A549 (cell line): ENCODE measurements around the gene FBXO30. TPM values are rescaled to one million over a fixed set of nuclear protein-coding genes. Genes with fewer than 3 reads are reported as not detected.

Experiments
- ATAC-seq, 2 experiments: fragments of 200-7000 bp in 1 of 2; fragments of >200 bp in 1 of 2; cut with Nextera tagmentation in 1 of 2; cut with Tn5 transposase in 1 of 2; 3 replicates each; pipeline versions ENCODE4 v1.8.0 to v1.9.1; 2018 to 2020; ENCODE audit warnings: mild to moderate bottlenecking in 1 of 2, moderate library complexity in 1 of 2
- CTCF ChIA-PET: fragments of 300-600 bp; sonication (Branson Sonifier 250); formaldehyde crosslinking; extraction: SDS; loops from one replicate; lab custom pipeline; 2021; ENCODE audit warnings: antibody characterized with exemption, inconsistent platforms; lab: Yijun Ruan, JAX
- POLR2A ChIA-PET: fragments of 350-600 bp; formaldehyde crosslinking; extraction: SDS; loops from one replicate; lab custom pipeline; 2021; ENCODE audit warnings: antibody characterized with exemption, inconsistent platforms; lab: Yijun Ruan, JAX
- DNase-seq, 2 experiments: peaks; one replicate each; pipeline versions ENCODE4 v3.0.0 to v3.0.0-alpha.2; 2011 to 2016; ENCODE audit warnings: low read depth in 1 of 2, low spot score in 1 of 2
- FAIRE-seq: peaks from 2 replicates; lab custom pipeline; 2011; peaks lifted over from hg19 to GRCh38; lab: Jason Lieb, UNC
- H3K27ac ChIP-seq, 2 experiments: fragments of >200 bp; sonication (Bioruptor Twin); formaldehyde crosslinking; 3 replicates each; pipeline ENCODE4 v1.5.1; 2016 to 2017
- H3K4me1 ChIP-seq: fragments of >200 bp; sonication (Bioruptor Twin); formaldehyde crosslinking; 3 replicates; pipeline ENCODE4 v1.6.1; 2016
- H3K4me2 ChIP-seq: fragments of >200 bp; sonication (Bioruptor Twin); formaldehyde crosslinking; 3 replicates; pipeline ENCODE4 v1.6.1; 2016
- H3K4me3 ChIP-seq: fragments of >200 bp; sonication (Bioruptor Twin); formaldehyde crosslinking; 3 replicates; pipeline ENCODE4 v1.5.1; 2016
- H3K9me3 ChIP-seq: fragments of >200 bp; sonication (Bioruptor Twin); formaldehyde crosslinking; 3 replicates; pipeline ENCODE4 v1.6.1; 2016
- CBX2 ChIP-seq: fragments of 200-600 bp; sonication (generic); IDR thresholded peaks from 2 replicates; pipeline ENCODE4 v1.6.1; 2016; ENCODE audit warnings: low read depth, mild to moderate bottlenecking, borderline replicate concordance
- CBX8 ChIP-seq: fragments of 200-600 bp; sonication (generic); IDR thresholded peaks from 2 replicates; pipeline ENCODE4 v1.6.1; 2016
- CEBPB ChIP-seq, 2 experiments: fragments of >200 bp in 1 of 2; sonication (Bioruptor Twin) in 1 of 2; formaldehyde crosslinking in 1 of 2; IDR thresholded peaks; 2 replicates each; pipeline ENCODE4 v1.6.1; 2012 to 2016
- CHD2 ChIP-seq: fragments of 150-350 bp; IDR thresholded peaks from 2 replicates; pipeline ENCODE4 v1.6.1; 2014; ENCODE audit warnings: low read length; ENCODE audit not compliant: partially characterized antibody
- ESRRA ChIP-seq: fragments of 150-350 bp; IDR thresholded peaks from 2 replicates; pipeline ENCODE4 v1.6.1; 2014; ENCODE audit warnings: mild to moderate bottlenecking, low read length, borderline replicate concordance
- FOSL2 ChIP-seq, 2 experiments: fragments of 450-650 bp in 1 of 2; fragments of >200 bp in 1 of 2; sonication (Bioruptor Twin) in 1 of 2; formaldehyde crosslinking; IDR thresholded peaks; 2 replicates each; pipeline versions ENCODE4 v1.5.0 to v1.6.1; 2016 to 2020; ENCODE audit warnings: mild to moderate bottlenecking in 1 of 2, moderate library complexity in 1 of 2
- GATA3 ChIP-seq: IDR thresholded peaks from 2 replicates; pipeline ENCODE4 v1.6.1; 2012; ENCODE audit warnings: borderline replicate concordance
- JUN ChIP-seq, 2 experiments: fragments of >200 bp; sonication (Bioruptor Twin); formaldehyde crosslinking; IDR thresholded peaks; 2 replicates in 1 of 2; 3 replicates in 1 of 2; pipeline ENCODE4 v1.6.1; 2016 to 2017
- JUNB ChIP-seq: fragments of >200 bp; sonication (Bioruptor Twin); formaldehyde crosslinking; IDR thresholded peaks from 2 replicates; pipeline ENCODE4 v1.6.1; 2016
- MAZ ChIP-seq: fragments of 150-350 bp; IDR thresholded peaks from 2 replicates; pipeline ENCODE4 v1.6.1; 2014; ENCODE audit warnings: antibody characterized with exemption, low read depth, low read length, borderline replicate concordance
- NFE2L2 ChIP-seq: fragments of 150-350 bp; conservative IDR thresholded peaks from 2 replicates; pipeline ENCODE4 v1.6.1; 2014; ENCODE audit warnings: low read length
- RARB ChIP-seq: fragments of 250-450 bp; sonication (Bioruptor Pico); IDR thresholded peaks from 2 replicates; pipeline ENCODE4 v1.8.0; 2021; ENCODE audit warnings: mild to moderate bottlenecking, moderate library complexity
- RFX5 ChIP-seq: fragments of 450-650 bp; IDR thresholded peaks from 2 replicates; pipeline ENCODE4 v1.7.1; 2014; ENCODE audit warnings: antibody characterized with exemption, mild to moderate bottlenecking, moderate library complexity
- RNF2 ChIP-seq: fragments of 200-600 bp; sonication (generic); IDR thresholded peaks from 2 replicates; pipeline ENCODE4 v1.6.1; 2016; ENCODE audit warnings: low read depth, mild to moderate bottlenecking, antibody characterized with exemption, moderate library complexity, borderline replicate concordance
- SMC3 ChIP-seq: fragments of >200 bp; sonication (Bioruptor Twin); formaldehyde crosslinking; IDR thresholded peaks from 3 replicates; pipeline ENCODE4 v1.6.1; 2018; ENCODE audit warnings: inconsistent platforms
- ZC3H11A ChIP-seq: fragments of 450-650 bp; IDR thresholded peaks from 2 replicates; pipeline ENCODE4 v1.6.1; 2014; ENCODE audit warnings: antibody characterized with exemption, mild to moderate bottlenecking
- ZSCAN20 ChIP-seq: fragments of 250-450 bp; sonication (Bioruptor Pico); IDR thresholded peaks from 2 replicates; pipeline ENCODE4 v1.8.0; 2022; ENCODE audit warnings: mild to moderate bottlenecking, moderate library complexity
- WGBS: methylation state at CpG from one replicate; pipeline ENCODE4 v1.1.6; 2017; ENCODE audit errors: missing lambda C conversion rate; 5-methylcytosine and 5-hydroxymethylcytosine counted together
- polyA plus RNA-seq, 4 experiments: library from polyadenylated mRNA; depleted of rRNA in 3 of 4; stranded (reverse); fragments of >200 nt; fragmentation: RNase III in 1 of 4; extraction: RNeasy Plus Mini Kit Qiagen cat#74134 plus additional on column Dnase treatment in 1 of 4; gene quantifications; 2 replicates in 3 of 4; 3 replicates in 1 of 4; pipeline ENCODE4 v1.2.3, GENCODE V29; 2011 to 2017
- TF ChIP-seq, protein P1 (sequence below): IDR thresholded peaks from 2 replicates; pipeline ENCODE4 v1.6.1; 2012
- TF ChIP-seq, protein P2 (sequence below): fragments of 150-350 bp; IDR thresholded peaks from 2 replicates; pipeline ENCODE4 v1.6.1; 2014; ENCODE audit warnings: low read depth, mild to moderate bottlenecking, low read length
- TF ChIP-seq, protein P3 (sequence below): fragments of 250-450 bp; sonication (Bioruptor Pico); IDR thresholded peaks from 2 replicates; pipeline ENCODE4 v1.5.0; 2020; ENCODE audit warnings: low read depth, mild to moderate bottlenecking, moderate library complexity
- TF ChIP-seq, protein P4 (sequence below): fragments of 250-450 bp; sonication (Bioruptor Pico); IDR thresholded peaks from 2 replicates; pipeline ENCODE4 v1.5.0; 2021; ENCODE audit warnings: mild to moderate bottlenecking, moderate library complexity, borderline replicate concordance

The FBXO30 gene
- polyA plus RNA-seq, 2 of the 4 experiments (the other 2 are of a cell fraction) = 8.3 to 10.4 TPM

DNA sequence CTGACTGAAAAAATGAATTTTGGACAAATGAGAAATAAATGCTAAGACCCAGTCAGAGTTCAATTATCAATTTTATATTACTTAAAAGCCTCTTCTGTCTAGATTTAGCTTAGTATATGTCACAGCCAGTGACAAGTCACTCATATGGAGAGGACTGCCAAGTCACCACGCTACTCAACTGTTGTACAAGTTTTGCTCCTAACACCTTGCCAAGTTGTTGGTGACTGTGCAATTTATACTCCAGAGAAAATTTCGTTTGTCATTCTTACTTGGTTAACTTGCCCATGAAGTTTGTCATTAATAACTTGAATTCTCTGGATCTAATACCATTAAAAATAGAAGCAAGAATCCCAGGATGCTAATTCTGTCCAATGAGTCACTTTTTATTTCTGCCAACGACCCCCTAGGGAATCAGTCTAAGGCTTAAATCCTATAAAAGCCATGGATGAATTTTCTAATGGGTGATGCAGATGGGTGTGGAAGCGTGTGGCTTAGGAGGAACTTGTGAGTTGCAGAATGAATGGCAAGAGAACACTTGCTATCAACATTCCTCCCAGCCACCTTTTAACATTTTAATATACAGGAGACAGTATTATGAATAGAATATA is 30.4 kb upstream of the FBXO30 start:
- no peak for ATAC-seq
- H3K4me1 ChIP-seq = no peaks in the 10 kb centered on the region
- ChIA-PET POLR2A (no interaction called here), CTCF (no interaction called here)
- TF ChIP-seq RFX5 (no peak), SMC3 (no peak), NFE2L2 (peak; percentile 44; the same call in 1 of the 2 replicates)
- DNase-seq = no peak
- WGBS = 48% methylated on average over 4 of the region's 4 CpGs
- H3K27ac ChIP-seq = no peak overlapping the region
- no peak for FAIRE-seq
- no peak overlapping the region for H3K4me2 ChIP-seq
- no peak overlapping the region for H3K4me3 ChIP-seq
- no peaks in the 10 kb centered on the region for H3K9me3 ChIP-seq

DNA sequence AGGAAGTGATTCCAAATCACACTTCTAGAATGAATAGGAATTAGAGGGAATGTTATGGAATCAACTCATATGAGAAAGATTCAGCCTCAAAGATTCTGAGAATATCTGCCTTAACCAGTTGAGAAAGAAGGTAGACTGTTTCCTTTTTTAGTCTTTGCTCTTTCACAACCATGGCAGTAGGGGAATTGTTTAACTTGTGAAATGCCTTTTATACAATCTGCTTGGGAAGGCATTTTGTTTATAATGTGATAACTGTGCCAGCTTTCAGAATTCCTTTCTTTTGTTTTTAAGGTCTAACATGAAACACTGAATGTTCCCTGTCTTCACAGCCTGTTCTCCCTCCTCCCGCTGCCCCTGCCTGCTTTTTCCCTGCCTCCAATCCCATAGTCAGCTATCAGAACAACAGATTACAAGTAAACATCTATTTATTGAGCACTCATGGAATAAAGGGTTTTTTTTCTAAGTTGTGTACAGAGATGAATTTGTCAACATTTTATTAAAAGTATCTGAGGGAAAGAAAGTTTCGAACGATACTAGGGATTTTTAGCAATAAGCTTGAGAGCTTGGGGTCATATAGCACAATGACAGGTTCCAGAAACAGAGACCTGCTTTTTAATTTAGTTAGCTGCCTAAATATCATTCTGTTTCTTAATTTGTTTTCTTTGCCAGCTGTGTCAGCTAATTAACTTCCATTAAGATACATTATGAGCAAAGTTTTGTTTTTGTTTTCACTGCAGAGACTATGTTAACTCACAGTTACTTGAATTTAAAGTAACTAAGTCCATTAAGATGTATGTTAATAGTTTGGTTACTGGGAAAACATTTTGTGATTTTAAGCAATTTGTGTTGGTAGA is 28.3 kb upstream of the FBXO30 start:
- no peak overlapping the region for H3K4me3 ChIP-seq
- WGBS = 92% methylated on average over 3 of the region's 3 CpGs
- no peak for ATAC-seq

DNA sequence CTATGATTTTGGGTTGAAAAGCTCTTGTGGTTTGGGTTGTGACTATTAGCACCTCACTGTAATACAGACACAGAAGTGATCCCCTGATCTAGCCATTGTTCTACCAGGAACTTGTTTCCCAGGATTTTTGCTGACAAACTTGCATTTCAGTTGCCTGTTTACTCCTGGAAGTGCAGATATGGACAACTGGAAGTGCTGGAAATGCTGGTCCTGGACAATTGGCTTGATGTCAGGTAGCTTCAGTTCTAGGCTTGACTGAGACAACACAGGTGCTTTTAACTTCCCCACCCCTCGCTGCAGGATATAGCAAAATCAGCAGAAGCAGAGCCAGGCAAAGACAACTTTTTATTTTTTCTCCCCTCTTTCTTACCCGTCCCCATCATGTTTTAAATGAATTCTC is 27.1 kb upstream of the FBXO30 start:
- no peak overlapping the region for H3K4me3 ChIP-seq
- CTCF ChIA-PET = no interaction called here
- TF ChIP-seq FOSL2 (IDR thresholded peaks at IDR 0.05) (no peak), FOSL2 (CRISPR knock-in tag; IDR thresholded peaks at IDR 0.05) (no peak), JUN (IDR thresholded peaks at IDR 0.05) (no peak), ZSCAN20 (CRISPR knock-in tag) (no peak), RFX5 (no peak), MAZ (no peak), JUNB (no peak), CBX8 (no peak)
- TF ChIP-seq, protein P1, sequence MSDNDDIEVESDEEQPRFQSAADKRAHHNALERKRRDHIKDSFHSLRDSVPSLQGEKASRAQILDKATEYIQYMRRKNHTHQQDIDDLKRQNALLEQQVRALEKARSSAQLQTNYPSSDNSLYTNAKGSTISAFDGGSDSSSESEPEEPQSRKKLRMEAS = no peak
- TF ChIP-seq, all 56 proteins: peak for 0

More for the DNA sequence above, 28.3 kb upstream of the FBXO30 start:
- no peak overlapping the region for H3K27ac ChIP-seq
- DNase-seq = no peak
- H3K4me2 ChIP-seq = no peak overlapping the region
- H3K4me1 ChIP-seq = no peaks in the 10 kb centered on the region
- FAIRE-seq = no peak
- H3K9me3 ChIP-seq = no peaks in the 10 kb centered on the region
- CTCF ChIA-PET = no interaction called here
- no peak for TF ChIP-seq CEBPB (IDR thresholded peaks at IDR 0.05)
- TF ChIP-seq, protein P2, sequence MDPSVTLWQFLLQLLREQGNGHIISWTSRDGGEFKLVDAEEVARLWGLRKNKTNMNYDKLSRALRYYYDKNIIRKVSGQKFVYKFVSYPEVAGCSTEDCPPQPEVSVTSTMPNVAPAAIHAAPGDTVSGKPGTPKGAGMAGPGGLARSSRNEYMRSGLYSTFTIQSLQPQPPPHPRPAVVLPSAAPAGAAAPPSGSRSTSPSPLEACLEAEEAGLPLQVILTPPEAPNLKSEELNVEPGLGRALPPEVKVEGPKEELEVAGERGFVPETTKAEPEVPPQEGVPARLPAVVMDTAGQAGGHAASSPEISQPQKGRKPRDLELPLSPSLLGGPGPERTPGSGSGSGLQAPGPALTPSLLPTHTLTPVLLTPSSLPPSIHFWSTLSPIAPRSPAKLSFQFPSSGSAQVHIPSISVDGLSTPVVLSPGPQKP = no peak
- no peak for TF ChIP-seq CBX8
- TF ChIP-seq RARB (CRISPR knock-in tag) = no peak
- TF ChIP-seq CHD2 = no peak
- no peak for TF ChIP-seq GATA3
- TF ChIP-seq RNF2 = no peak
- TF ChIP-seq, protein P3, sequence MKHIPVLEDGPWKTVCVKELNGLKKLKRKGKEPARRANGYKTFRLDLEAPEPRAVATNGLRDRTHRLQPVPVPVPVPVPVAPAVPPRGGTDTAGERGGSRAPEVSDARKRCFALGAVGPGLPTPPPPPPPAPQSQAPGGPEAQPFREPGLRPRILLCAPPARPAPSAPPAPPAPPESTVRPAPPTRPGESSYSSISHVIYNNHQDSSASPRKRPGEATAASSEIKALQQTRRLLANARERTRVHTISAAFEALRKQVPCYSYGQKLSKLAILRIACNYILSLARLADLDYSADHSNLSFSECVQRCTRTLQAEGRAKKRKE (CRISPR knock-in tag) = no peak
- TF ChIP-seq, protein P4, sequence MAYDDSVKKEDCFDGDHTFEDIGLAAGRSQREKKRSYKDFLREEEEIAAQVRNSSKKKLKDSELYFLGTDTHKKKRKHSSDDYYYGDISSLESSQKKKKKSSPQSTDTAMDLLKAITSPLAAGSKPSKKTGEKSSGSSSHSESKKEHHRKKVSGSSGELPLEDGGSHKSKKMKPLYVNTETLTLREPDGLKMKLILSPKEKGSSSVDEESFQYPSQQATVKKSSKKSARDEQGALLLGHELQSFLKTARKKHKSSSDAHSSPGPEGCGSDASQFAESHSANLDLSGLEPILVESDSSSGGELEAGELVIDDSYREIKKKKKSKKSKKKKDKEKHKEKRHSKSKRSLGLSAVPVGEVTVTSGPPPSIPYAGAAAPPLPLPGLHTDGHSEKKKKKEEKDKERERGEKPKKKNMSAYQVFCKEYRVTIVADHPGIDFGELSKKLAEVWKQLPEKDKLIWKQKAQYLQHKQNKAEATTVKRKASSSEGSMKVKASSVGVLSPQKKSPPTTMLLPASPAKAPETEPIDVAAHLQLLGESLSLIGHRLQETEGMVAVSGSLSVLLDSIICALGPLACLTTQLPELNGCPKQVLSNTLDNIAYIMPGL (CRISPR knock-in tag) = no peak
- TF ChIP-seq ESRRA = no peak
- TF ChIP-seq FOSL2 (IDR thresholded peaks at IDR 0.05) = no peak
- TF ChIP-seq FOSL2 (CRISPR knock-in tag; IDR thresholded peaks at IDR 0.05) = no peak
- no peak for TF ChIP-seq CBX2
- TF ChIP-seq ZC3H11A = no peak
- POLR2A ChIA-PET = no interaction called here

More for the DNA sequence above, 27.1 kb upstream of the FBXO30 start:
- no peak overlapping the region for H3K4me2 ChIP-seq
- FAIRE-seq = no peak
- POLR2A ChIA-PET = no interaction called here
- no peaks in the 10 kb centered on the region for H3K9me3 ChIP-seq
- DNase-seq = no peak
- H3K4me1 ChIP-seq = no peaks in the 10 kb centered on the region
- 87% methylated on average over 2 of the region's 2 CpGs for WGBS
- no peak for ATAC-seq
- no peak overlapping the region for H3K27ac ChIP-seq
